Esophagus (tissue), 2 donors: Measurements from ENCODE around the gene RFX3. TPM values are rescaled to one million over a fixed set of nuclear protein-coding genes. Genes with fewer than 3 reads are reported as not detected.

ENCODE experiments used
- H3K27ac ChIP-seq, 2 donors: one replicate each; pipeline ENCODE4 v1.5.1; 2013; ENCODE audit warnings: low read depth in 2 of 2, mild to moderate bottlenecking in 2 of 2, inconsistent platforms in 1 of 2, low read length in 1 of 2, moderate library complexity in 1 of 2
- H3K27me3 ChIP-seq, 2 donors: one replicate each; pipeline ENCODE4 v1.6.1; 2013; ENCODE audit warnings: low read length in 2 of 2, control low read depth in 1 of 2, mild to moderate bottlenecking in 1 of 2; ENCODE audit not compliant: insufficient read depth in 2 of 2, control insufficient read depth in 1 of 2
- H3K36me3 ChIP-seq, 2 donors: one replicate each; pipeline ENCODE4 v1.6.1; 2013; ENCODE audit warnings: low read length in 1 of 2; ENCODE audit not compliant: control insufficient read depth in 2 of 2, insufficient read depth in 2 of 2
- H3K4me1 ChIP-seq, 2 donors: one replicate each; pipeline ENCODE4 v1.6.1; 2013; ENCODE audit warnings: low read length in 1 of 2; ENCODE audit not compliant: control insufficient read depth in 2 of 2, insufficient read depth in 2 of 2
- H3K4me3 ChIP-seq, 2 donors: one replicate each; pipeline ENCODE4 v1.5.1; 2013; ENCODE audit warnings: low read length in 2 of 2, mild to moderate bottlenecking in 2 of 2, low read depth in 1 of 2, moderate library complexity in 1 of 2
- H3K9me3 ChIP-seq, 2 donors: one replicate each; pipeline ENCODE4 v1.6.1; 2013; ENCODE audit warnings: mild to moderate bottlenecking in 2 of 2, low read depth in 1 of 2, low read length in 1 of 2, moderate library complexity in 1 of 2; ENCODE audit not compliant: control insufficient read depth in 2 of 2, insufficient read depth in 1 of 2
- polyA plus RNA-seq, 2 donors: library from polyadenylated mRNA; stranded (reverse); fragments of 200-250 nt; gene quantifications; one replicate each; pipeline ENCODE4 v1.2.3, GENCODE V29; 2013
- donor health status: healthy with polysubstance abuse.
- donor health status: Bipolar disorder and iron deficiency.

The RFX3 gene
- polyA plus RNA-seq, 2 donors = 0.61 to 1.2 TPM

GRCh38 chr9:3170819-3171218, 355.0 kb downstream of the RFX3 start:
- no peak overlapping the region for H3K27ac ChIP-seq
- H3K27me3 ChIP-seq = no peaks in the 10 kb centered on the region
- no peaks in the 10 kb centered on the region for H3K9me3 ChIP-seq
- H3K4me1 ChIP-seq = no peaks in the 10 kb centered on the region
- H3K4me3 ChIP-seq = no peak overlapping the region
- no peaks in the 10 kb centered on the region for H3K36me3 ChIP-seq
